Keratinocyte (primary cell): ENCODE data around the gene CDRT4. TPM values are rescaled to one million over a fixed set of nuclear protein-coding genes. Genes with fewer than 3 reads are reported as not detected.

Source experiments
- DNase-seq: peaks from one replicate; pipeline ENCODE4 v3.0.0-alpha.2; 2011; ENCODE audit warnings: low read depth, missing footprints, low spot score
- FAIRE-seq: peaks from 2 replicates; lab custom pipeline; 2011; peaks lifted over from hg19 to GRCh38; lab: Jason Lieb, UNC
- H2AFZ ChIP-seq: 2 replicates; pipeline ENCODE4 v1.6.0; 2012; ENCODE audit warnings: low read length, control low read depth, inconsistent platforms; ENCODE audit not compliant: control insufficient read depth
- H3K27ac ChIP-seq: 2 replicates; pipeline ENCODE4 v1.5.1; 2011; ENCODE audit warnings: low read length; ENCODE audit not compliant: control insufficient read depth, insufficient read depth
- H3K27me3 ChIP-seq: 3 replicates; pipeline ENCODE4 v1.6.0; 2011; ENCODE audit warnings: low read length; ENCODE audit not compliant: control insufficient read depth, insufficient read depth; ENCODE audit errors: extremely low read depth
- H3K36me3 ChIP-seq, 2 experiments: 2 replicates in 1 of 2; 3 replicates in 1 of 2; pipeline ENCODE4 v1.5.1; 2011; ENCODE audit warnings: low read length in 2 of 2, mild to moderate bottlenecking in 1 of 2; ENCODE audit not compliant: control insufficient read depth in 2 of 2, insufficient read depth in 2 of 2; ENCODE audit errors: extremely low read depth in 1 of 2
- H3K4me1 ChIP-seq: 3 replicates; pipeline ENCODE4 v1.5.1; 2011; ENCODE audit warnings: low read length; ENCODE audit not compliant: control insufficient read depth, insufficient read depth; ENCODE audit errors: extremely low read depth
- H3K4me2 ChIP-seq: 3 replicates; pipeline ENCODE4 v1.6.0; 2011; ENCODE audit warnings: low read depth, low read length; ENCODE audit not compliant: control insufficient read depth, insufficient read depth; ENCODE audit errors: extremely low read depth
- H3K4me3 ChIP-seq, 3 experiments: fragments of 200-600 bp in 1 of 3; sonication (generic) in 1 of 3; 2 replicates in 2 of 3; 3 replicates in 1 of 3; pipeline ENCODE4 v1.5.1; 2011 to 2016; ENCODE audit warnings: low read length in 3 of 3, mild to moderate bottlenecking in 3 of 3, control low read depth in 2 of 3, inconsistent platforms in 1 of 3, low read depth in 1 of 3, mixed read lengths in 1 of 3, mixed run types in 1 of 3, moderate library complexity in 1 of 3; ENCODE audit not compliant: control insufficient read depth in 2 of 3, insufficient read depth in 2 of 3; ENCODE audit errors: extremely low read depth in 1 of 3
- H3K79me2 ChIP-seq: 2 replicates; pipeline ENCODE4 v1.6.0; 2012; ENCODE audit warnings: low read length; ENCODE audit not compliant: control insufficient read depth, insufficient read depth
- H3K9ac ChIP-seq: 3 replicates; pipeline ENCODE4 v1.6.0; 2011; ENCODE audit warnings: low read length; ENCODE audit not compliant: control insufficient read depth, insufficient read depth; ENCODE audit errors: extremely low read depth
- H3K9me1 ChIP-seq: 3 replicates; pipeline ENCODE4 v1.6.0; 2011; ENCODE audit warnings: low read length; ENCODE audit not compliant: control insufficient read depth, insufficient read depth; ENCODE audit errors: extremely low read depth
- H3K9me3 ChIP-seq: 2 replicates; pipeline ENCODE4 v1.5.1; 2012; ENCODE audit warnings: low read depth, low read length; ENCODE audit not compliant: control insufficient read depth
- H4K20me1 ChIP-seq: 3 replicates; pipeline ENCODE4 v1.6.0; 2011; ENCODE audit warnings: low read length; ENCODE audit not compliant: control insufficient read depth, insufficient read depth; ENCODE audit errors: extremely low read depth
- CTCF ChIP-seq, 3 experiments: IDR thresholded peaks in 1 of 3; conservative IDR thresholded peaks in 1 of 3; optimal IDR thresholded peaks in 1 of 3; 2 replicates in 2 of 3; 3 replicates in 1 of 3; pipeline versions ENCODE3 to v1.5.1; 2011; ENCODE audit warnings: low read length in 3 of 3, mild to moderate bottlenecking in 3 of 3, moderate library complexity in 2 of 3, control low read depth in 1 of 3, inconsistent platforms in 1 of 3; ENCODE audit not compliant: insufficient read depth in 2 of 3; ENCODE audit errors: extremely low read depth in 1 of 3
- EZH2 ChIP-seq: IDR thresholded peaks from one replicate; pipeline ENCODE4 v1.6.1; 2012; ENCODE audit warnings: inconsistent platforms, mild to moderate bottlenecking, low read length, moderate library complexity
- dilution Hi-C: fragments of 300-500 bp; cut with MboI; formaldehyde crosslinking; loops from one replicate; pipeline ENCODE4 v1.7.0; 2020; ENCODE audit warnings: low sequenced_read_pairs; ENCODE audit not compliant: extremely low pct_ligation_motif_present
- polyA plus RNA-seq, 5 experiments: library from polyadenylated mRNA; depleted of rRNA in 3 of 5; stranded (reverse) in 3 of 5; stranded (forward) in 1 of 5; unstranded in 1 of 5; fragments of >200 nt; gene quantifications; 1 replicate in 1 of 5; 2 replicates in 3 of 5; 3 replicates in 1 of 5; pipeline versions ENCODE4 v1.2.1 to v1.2.3, GENCODE V29; 2011 to 2012; ENCODE audit warnings: missing spikeins in 2 of 5, low read depth in 1 of 5, low replicate concordance in 1 of 5

The CDRT4 gene
- polyA plus RNA-seq, 1 donor (not counting 4 experiments of a cell fraction or from before 2014, with no cell fraction given), result 0.93 TPM

- H2AFZ ChIP-seq, result no peak overlapping the region
Observed at GRCh38 chr17:15452746-15453145, 14.7 kb downstream of the CDRT4 start.

GRCh38 chr17:15451680-15452079 lies 15.7 kb downstream of the CDRT4 start:
- Histone ChIP-seq H3K4me1 (no peaks in the 10 kb centered on the region), H3K9me1 (no peaks in the 10 kb centered on the region), H2AFZ (no peak overlapping the region), H3K4me2 (no peak overlapping the region), H3K9ac (no peak overlapping the region), H4K20me1 (no peaks in the 10 kb centered on the region), H3K27me3 (no peaks in the 10 kb centered on the region), H3K36me3 (peaks cover 0 to 1% of the 10 kb centered on the region in 2 experiments), H3K27ac (no peak overlapping the region), H3K9me3 (no peaks in the 10 kb centered on the region), H3K4me3 (no peak overlapping the region), H3K79me2 (no peaks in the 10 kb centered on the region)
- no peak for FAIRE-seq
- dilution Hi-C loops, result no loop called here
- TF ChIP-seq CTCF (optimal IDR thresholded peaks at IDR 0.05 in 1 of 3, IDR thresholded peaks at IDR 0.05 in 1 of 3, conservative IDR thresholded peaks at IDR 0.05 in 1 of 3; ENCODE audit: extremely low read depth in 1 of 3, insufficient read depth in 2 of 3, low read length in 3 of 3) (no peak), EZH2 (no peak)
- no peak for DNase-seq

More at GRCh38 chr17:15452746-15453145, 14.7 kb downstream of the CDRT4 start:
- H3K4me1 ChIP-seq, result no peaks in the 10 kb centered on the region
- no peak for DNase-seq
- no peak overlapping the region for H3K4me2 ChIP-seq
- H3K27me3 ChIP-seq, result no peaks in the 10 kb centered on the region
- dilution Hi-C loops, result no loop called here
- H3K36me3 ChIP-seq, result peaks cover 0 to 1% of the 10 kb centered on the region in 2 experiments
- TF ChIP-seq CTCF (optimal IDR thresholded peaks at IDR 0.05 in 1 of 3, IDR thresholded peaks at IDR 0.05 in 1 of 3, conservative IDR thresholded peaks at IDR 0.05 in 1 of 3; ENCODE audit: extremely low read depth in 1 of 3, insufficient read depth in 2 of 3, low read length in 3 of 3) (no peak), EZH2 (no peak)
- H4K20me1 ChIP-seq, result no peaks in the 10 kb centered on the region
- no peaks in the 10 kb centered on the region for H3K9me1 ChIP-seq
- no peaks in the 10 kb centered on the region for H3K9me3 ChIP-seq
- H3K4me3 ChIP-seq, result no peak overlapping the region
- no peaks in the 10 kb centered on the region for H3K79me2 ChIP-seq
- FAIRE-seq, result no peak
- H3K27ac ChIP-seq, result no peak overlapping the region
- H3K9ac ChIP-seq, result no peak overlapping the region
